WERI-Rb-1 (cell line): Measurements from ENCODE around the gene NSMCE1.

Experiments used
- DNase-seq: peaks from one replicate; pipeline ENCODE4 v3.0.0-alpha.2; 2020
- H3K27ac ChIP-seq: fragments of 250-450 bp; sonication (Bioruptor Pico); 2 replicates; pipeline ENCODE4 v1.5.1; 2020; ENCODE audit warnings: mild to moderate bottlenecking, moderate library complexity
- H3K27me3 ChIP-seq: fragments of 250-450 bp; sonication (Bioruptor Pico); 2 replicates; pipeline ENCODE4 v1.5.1; 2021; ENCODE audit warnings: mild to moderate bottlenecking, low read depth, moderate library complexity; ENCODE audit not compliant: insufficient read depth, severe bottlenecking
- H3K36me3 ChIP-seq: fragments of 250-450 bp; sonication (Bioruptor Pico); 2 replicates; pipeline ENCODE4 v1.5.1; 2020; ENCODE audit warnings: mild to moderate bottlenecking, moderate library complexity
- H3K4me3 ChIP-seq: 2 replicates; pipeline ENCODE4 v1.5.1; 2011; ENCODE audit warnings: low read depth, mild to moderate bottlenecking, control low read depth, low read length
- H3K9me3 ChIP-seq: fragments of 250-450 bp; sonication (Bioruptor Pico); 2 replicates; pipeline ENCODE4 v1.5.1; 2021; ENCODE audit warnings: mild to moderate bottlenecking, moderate library complexity; ENCODE audit not compliant: severe bottlenecking
- CTCF ChIP-seq: IDR thresholded peaks from 2 replicates; pipeline ENCODE4 v1.5.1; 2011; ENCODE audit warnings: low read depth, mild to moderate bottlenecking, control low read depth, inconsistent platforms, low read length

Gene NSMCE1

GRCh38 chr16:27238016-27238587 is 30.5 kb downstream of the NSMCE1 start:
- H3K9me3 ChIP-seq: no peaks in the 10 kb centered on the region
- H3K4me3 ChIP-seq: no peak overlapping the region
- no peak for DNase-seq
- H3K27ac ChIP-seq: no peak overlapping the region
- TF ChIP-seq CTCF: 0 out of 2 replicates have a peak, but pooled peaks have one; percentile 3
- H3K36me3 ChIP-seq: no peaks in the 10 kb centered on the region; the same call in 1 of the 2 replicates
- H3K27me3 ChIP-seq: no peaks in the 10 kb centered on the region

- Histone ChIP-seq H3K27ac (peak overlapping the region; percentile 5), H3K4me3 (no peak overlapping the region), H3K27me3 (no peaks in the 10 kb centered on the region), H3K9me3 (no peaks in the 10 kb centered on the region), H3K36me3 (no peaks in the 10 kb centered on the region; the same call in 1 of the 2 replicates)
- DNase-seq: peak; percentile 39
- TF ChIP-seq CTCF: no peak
Observed at GRCh38 chr16:27237219-27238015, 31.2 kb downstream of the NSMCE1 start.

- H3K36me3 ChIP-seq: no peaks in the 10 kb centered on the region; the same call in 1 of the 2 replicates
- H3K27me3 ChIP-seq: no peaks in the 10 kb centered on the region
- no peaks in the 10 kb centered on the region for H3K9me3 ChIP-seq
- no peak for TF ChIP-seq CTCF
- peak overlapping the region; percentile 5 for H3K27ac ChIP-seq
- H3K4me3 ChIP-seq: no peak overlapping the region
- no peak for DNase-seq
Observed at GRCh38 chr16:27236635-27237218, 31.8 kb downstream of the NSMCE1 start.

GRCh38 chr16:27235938-27236245 is 32.7 kb downstream of the NSMCE1 start:
- H3K27me3 ChIP-seq: no peaks in the 10 kb centered on the region
- no peaks in the 10 kb centered on the region; the same call in 1 of the 2 replicates for H3K36me3 ChIP-seq
- no peak overlapping the region for H3K4me3 ChIP-seq
- TF ChIP-seq CTCF: no peak
- DNase-seq: no peak
- H3K9me3 ChIP-seq: no peaks in the 10 kb centered on the region
- no peak overlapping the region; the same call in 1 of the 2 replicates for H3K27ac ChIP-seq

- DNase-seq: peak; percentile 57
- H3K27me3 ChIP-seq: no peaks in the 10 kb centered on the region
- no peak overlapping the region for H3K4me3 ChIP-seq
- H3K9me3 ChIP-seq: no peaks in the 10 kb centered on the region
- TF ChIP-seq CTCF: peak; percentile 86
- no peaks in the 10 kb centered on the region; the same call in 1 of the 2 replicates for H3K36me3 ChIP-seq
- peak overlapping the region; percentile 28 for H3K27ac ChIP-seq
Observed at GRCh38 chr16:27235055-27235937, 33.3 kb downstream of the NSMCE1 start.
